GM12892 (cell line): ENCODE results near the gene PRKCH.

ENCODE experiments used
- POLR2A ChIP-seq: IDR thresholded peaks from 2 replicates; pipeline ENCODE4 v1.6.1; 2011; ENCODE audit warnings: low read depth, low read length, control low read depth
- TAF1 ChIP-seq: IDR thresholded peaks from 2 replicates; pipeline ENCODE4 v1.6.1; 2011; ENCODE audit warnings: low read depth, mild to moderate bottlenecking, control low read depth, low read length, borderline replicate concordance

GRCh38 chr14:61396694-61397093 lies 75.3 kb downstream of the PRKCH start:
- no peak for TF ChIP-seq POLR2A
- no peak for TF ChIP-seq TAF1
